ENCODE results near the gene TMEM106C.

DNA sequence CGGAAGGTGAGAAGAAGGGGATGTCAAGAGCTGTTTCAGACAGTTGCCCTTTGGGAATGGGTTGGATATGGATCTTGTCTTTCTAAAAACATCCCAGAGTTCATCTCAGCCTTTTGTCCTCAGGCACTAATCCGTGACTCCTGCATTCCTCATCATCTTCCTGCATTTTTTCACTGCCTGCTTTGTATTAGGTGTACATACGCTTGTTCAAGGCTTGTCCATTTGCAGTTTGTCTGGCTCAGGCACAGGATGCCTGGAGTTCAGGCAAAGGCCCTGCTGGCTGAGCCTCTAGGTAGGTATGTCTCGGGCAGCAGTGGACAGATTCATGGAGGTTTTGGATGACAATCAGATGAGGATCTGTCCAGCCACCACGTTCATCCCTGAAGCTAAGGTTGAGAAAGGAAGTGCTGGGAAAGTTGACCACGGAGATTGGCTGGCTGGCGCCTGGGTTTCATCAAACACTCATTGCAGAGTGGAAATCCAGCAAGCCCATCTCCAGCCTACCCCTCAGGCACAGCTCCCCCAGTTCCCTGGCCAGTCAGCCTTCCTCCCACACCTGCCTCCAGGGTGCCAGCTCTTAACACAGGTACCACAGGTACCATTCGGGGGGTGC lies 12.4 kb upstream of the TMEM106C start:
- TF ChIP-seq, protein P1, sequence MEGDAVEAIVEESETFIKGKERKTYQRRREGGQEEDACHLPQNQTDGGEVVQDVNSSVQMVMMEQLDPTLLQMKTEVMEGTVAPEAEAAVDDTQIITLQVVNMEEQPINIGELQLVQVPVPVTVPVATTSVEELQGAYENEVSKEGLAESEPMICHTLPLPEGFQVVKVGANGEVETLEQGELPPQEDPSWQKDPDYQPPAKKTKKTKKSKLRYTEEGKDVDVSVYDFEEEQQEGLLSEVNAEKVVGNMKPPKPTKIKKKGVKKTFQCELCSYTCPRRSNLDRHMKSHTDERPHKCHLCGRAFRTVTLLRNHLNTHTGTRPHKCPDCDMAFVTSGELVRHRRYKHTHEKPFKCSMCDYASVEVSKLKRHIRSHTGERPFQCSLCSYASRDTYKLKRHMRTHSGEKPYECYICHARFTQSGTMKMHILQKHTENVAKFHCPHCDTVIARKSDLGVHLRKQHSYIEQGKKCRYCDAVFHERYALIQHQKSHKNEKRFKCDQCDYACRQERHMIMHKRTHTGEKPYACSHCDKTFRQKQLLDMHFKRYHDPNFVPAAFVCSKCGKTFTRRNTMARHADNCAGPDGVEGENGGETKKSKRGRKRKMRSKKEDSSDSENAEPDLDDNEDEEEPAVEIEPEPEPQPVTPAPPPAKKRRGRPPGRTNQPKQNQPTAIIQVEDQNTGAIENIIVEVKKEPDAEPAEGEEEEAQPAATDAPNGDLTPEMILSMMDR (conservative IDR thresholded peaks at IDR 0.05; ENCODE audit: low read depth, low read length), result no peak
- TF ChIP-seq MAZ (IDR thresholded peaks at IDR 0.05; ENCODE audit: borderline replicate concordance, low read depth, low read length) (no peak), RFX5 (IDR thresholded peaks at IDR 0.05; ENCODE audit: low read depth, low read length) (no peak), RAD21 (IDR thresholded peaks at IDR 0.05; ENCODE audit: low read length) (no peak), POLR2A (IDR thresholded peaks at IDR 0.05; ENCODE audit: low read depth, low read length) (no peak), CEBPB (IDR thresholded peaks at IDR 0.05; ENCODE audit: low read depth, low read length) (no peak)
- TF ChIP-seq, protein P2, sequence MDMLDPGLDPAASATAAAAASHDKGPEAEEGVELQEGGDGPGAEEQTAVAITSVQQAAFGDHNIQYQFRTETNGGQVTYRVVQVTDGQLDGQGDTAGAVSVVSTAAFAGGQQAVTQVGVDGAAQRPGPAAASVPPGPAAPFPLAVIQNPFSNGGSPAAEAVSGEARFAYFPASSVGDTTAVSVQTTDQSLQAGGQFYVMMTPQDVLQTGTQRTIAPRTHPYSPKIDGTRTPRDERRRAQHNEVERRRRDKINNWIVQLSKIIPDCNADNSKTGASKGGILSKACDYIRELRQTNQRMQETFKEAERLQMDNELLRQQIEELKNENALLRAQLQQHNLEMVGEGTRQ (IDR thresholded peaks at IDR 0.05; ENCODE audit: low read depth, low read length), result no peak

Data from IMR-90 (cell line).